GM21423 (cell line): ENCODE measurements around the gene CCDC61.

Experiments
- ATAC-seq: cut with Tn5 transposase; IDR thresholded peaks from one replicate; pipeline ENCODE4 v1.9.1; 2021; ENCODE audit warnings: mild to moderate bottlenecking, moderate library complexity; ENCODE audit not compliant: unreplicated experiment

The CCDC61 gene

GRCh38 chr19:45973553-45974338, 21.5 kb upstream of the CCDC61 start, which contains the start of gene NOVA2:
TSS of gene NOVA2 (minus strand) at chr19:45973865. CDS start at chr19:45973351, 514 bp downstream.
- no peak for ATAC-seq

GRCh38 chr19:45975306-45976070, 19.8 kb upstream of the CCDC61 start:
- ATAC-seq: no peak

GRCh38 chr19:45976178-45976577, 19.1 kb upstream of the CCDC61 start:
- ATAC-seq: no peak

GRCh38 chr19:45978156-45978555, 17.1 kb upstream of the CCDC61 start:
- ATAC-seq: no peak

GRCh38 chr19:45981350-45981749, 13.9 kb upstream of the CCDC61 start:
- no peak for ATAC-seq

- ATAC-seq: no peak
These were observed 9.9 kb upstream of the CCDC61 start for GRCh38 chr19:45985321-45985720.

GRCh38 chr19:45990113-45990728, 5.0 kb upstream of the CCDC61 start:
- no peak for ATAC-seq

- ATAC-seq: no peak
These were observed 740 bp upstream of the CCDC61 start for GRCh38 chr19:45994456-45994997.

GRCh38 chr19:45995715-45996385, 583 bp downstream of the CCDC61 start:
- no peak for ATAC-seq

GRCh38 chr19:45996933-45997332, 1.7 kb downstream of the CCDC61 start:
- no peak for ATAC-seq

- ATAC-seq: no peak
These were observed 3.6 kb downstream of the CCDC61 start for GRCh38 chr19:45998834-45999233.

GRCh38 chr19:45999653-46000121, 4.4 kb downstream of the CCDC61 start:
- ATAC-seq: no peak

GRCh38 chr19:46000491-46001246, 5.4 kb downstream of the CCDC61 start:
- no peak for ATAC-seq

- ATAC-seq: no peak
These were observed 7.5 kb downstream of the CCDC61 start for GRCh38 chr19:46002678-46003275.

GRCh38 chr19:46006411-46006810, 11.1 kb downstream of the CCDC61 start:
- ATAC-seq: no peak

GRCh38 chr19:46009530-46010510, 14.6 kb downstream of the CCDC61 start:
- no peak for ATAC-seq

- ATAC-seq: no peak
These were observed 19.3 kb downstream of the CCDC61 start for GRCh38 chr19:46014534-46014933.

GRCh38 chr19:46014941-46015686, 19.8 kb downstream of the CCDC61 start:
- no peak for ATAC-seq
